GM18868 (cell line): ENCODE data around the gene OTUB1.

ENCODE experiments used
- ATAC-seq: cut with Tn5 transposase; IDR thresholded peaks from one replicate; pipeline ENCODE4 v1.9.1; 2021; ENCODE audit warnings: mild to moderate bottlenecking, moderate library complexity; ENCODE audit not compliant: unreplicated experiment

The OTUB1 gene

DNA sequence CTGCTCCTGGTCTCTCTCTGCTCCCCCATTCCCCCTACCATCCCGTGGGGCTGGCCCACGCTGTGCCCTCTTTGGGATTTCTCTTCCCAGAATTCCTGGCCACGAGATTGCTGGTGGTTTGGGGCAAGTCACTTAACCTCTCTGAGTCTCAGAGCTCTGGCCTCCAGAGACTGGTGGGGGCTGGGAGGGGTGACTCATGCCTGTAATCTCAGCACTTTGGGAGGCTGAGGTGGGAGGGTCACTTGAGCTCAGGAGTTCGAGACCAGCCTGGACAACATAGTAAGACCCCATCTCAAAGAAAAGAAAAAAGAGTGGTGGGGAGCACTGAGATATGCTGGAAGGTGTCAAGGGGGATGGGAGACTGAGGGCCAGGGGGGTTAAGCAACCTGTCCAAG is 18.3 kb downstream of the OTUB1 start:
- no peak for ATAC-seq

DNA sequence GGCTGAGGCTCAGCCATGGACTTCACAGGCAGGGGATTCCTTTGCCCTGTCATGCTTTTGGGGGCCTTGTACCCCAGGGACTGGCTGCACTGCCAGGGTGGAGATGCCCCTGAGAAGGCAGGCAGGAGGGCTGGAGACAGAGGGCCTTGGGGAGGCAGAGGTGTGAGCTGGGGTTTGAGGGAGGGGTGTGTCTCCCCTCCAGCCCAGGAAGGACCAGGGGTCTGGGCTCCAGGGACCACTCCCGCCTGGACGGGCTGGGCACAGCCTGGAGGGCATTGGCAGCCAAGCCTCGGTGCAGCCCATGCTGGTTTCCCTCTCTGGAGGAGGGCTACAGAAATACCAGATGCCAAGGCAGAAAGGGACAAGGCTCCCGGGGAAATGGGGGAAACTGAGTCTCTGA is 19.5 kb downstream of the OTUB1 start:
- no peak for ATAC-seq

DNA sequence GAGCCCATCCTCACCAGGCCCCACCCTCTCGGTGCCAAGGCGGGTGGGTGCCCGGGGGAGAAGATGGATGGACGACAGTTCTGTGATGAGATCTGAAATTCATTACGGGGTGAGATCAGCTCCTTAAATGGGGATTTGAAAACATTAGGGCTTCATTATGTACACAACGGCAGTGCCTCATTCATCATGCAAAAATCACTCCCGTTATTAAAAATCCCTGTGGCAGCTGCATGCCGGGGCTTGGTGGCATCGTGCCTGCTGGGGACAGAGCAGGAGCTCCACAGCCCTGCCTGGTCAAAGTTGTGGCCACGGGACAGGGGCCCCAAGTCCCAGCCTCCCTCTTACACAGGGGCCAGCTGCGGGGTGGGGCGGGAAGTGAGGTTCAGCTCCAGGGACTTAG is 20.2 kb downstream of the OTUB1 start:
- ATAC-seq = no peak

DNA sequence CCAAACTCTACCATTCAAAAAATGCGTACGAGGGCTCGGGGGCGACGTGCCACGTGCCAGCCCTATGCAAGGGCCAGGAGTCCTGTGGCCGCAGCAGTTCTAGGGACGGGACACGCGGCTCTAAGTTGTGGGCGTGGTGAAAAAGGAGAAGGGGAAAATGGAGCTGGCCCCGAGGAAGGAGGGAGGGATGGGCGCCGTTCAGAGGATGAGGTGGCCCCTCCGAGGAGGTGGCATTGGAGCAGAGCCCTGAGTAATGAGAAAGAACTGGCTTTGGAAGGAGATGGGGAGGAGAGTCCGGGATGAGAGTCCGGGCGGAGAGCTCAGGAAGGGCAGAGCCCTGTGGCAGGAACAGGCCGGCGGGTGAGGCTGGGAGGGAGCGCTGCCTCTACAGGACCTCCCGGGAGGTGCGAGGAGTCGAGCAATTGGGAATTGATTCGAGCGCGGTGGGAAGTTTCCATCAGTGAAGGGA is 21.0 kb downstream of the OTUB1 start:
- no peak for ATAC-seq

DNA sequence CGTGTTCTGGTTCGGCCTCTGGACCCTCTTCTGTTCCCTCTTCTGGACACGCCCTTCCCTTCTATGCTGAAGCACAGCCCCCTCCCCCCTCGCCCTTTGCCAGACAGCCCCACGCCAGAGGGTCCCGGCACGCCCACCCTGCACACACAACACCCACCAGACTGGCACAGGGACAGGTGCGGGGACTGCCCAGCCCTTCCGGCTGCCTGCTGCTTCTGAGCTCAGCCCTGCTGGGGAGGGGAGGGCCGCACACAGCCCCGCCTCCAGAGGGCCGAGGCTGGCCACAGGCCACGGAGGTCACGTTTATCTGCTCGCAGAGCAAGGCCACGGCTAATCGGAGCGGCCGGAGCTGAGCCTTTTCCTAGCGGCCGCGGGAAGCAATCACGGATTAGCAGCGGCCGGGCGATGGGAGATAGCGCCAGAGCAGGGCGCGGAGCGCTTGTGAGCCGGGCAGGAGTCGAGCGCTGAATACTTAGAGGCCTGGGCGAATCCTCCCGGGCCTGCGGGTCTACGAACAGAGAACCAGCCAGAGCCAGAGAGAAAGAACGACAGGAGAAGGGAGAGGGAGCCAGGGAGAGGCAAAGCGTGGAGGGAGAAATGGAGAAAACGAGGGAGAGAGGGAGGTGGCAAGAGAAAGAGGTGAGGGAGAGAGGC is 21.5 kb downstream of the OTUB1 start:
- no peak for ATAC-seq

DNA sequence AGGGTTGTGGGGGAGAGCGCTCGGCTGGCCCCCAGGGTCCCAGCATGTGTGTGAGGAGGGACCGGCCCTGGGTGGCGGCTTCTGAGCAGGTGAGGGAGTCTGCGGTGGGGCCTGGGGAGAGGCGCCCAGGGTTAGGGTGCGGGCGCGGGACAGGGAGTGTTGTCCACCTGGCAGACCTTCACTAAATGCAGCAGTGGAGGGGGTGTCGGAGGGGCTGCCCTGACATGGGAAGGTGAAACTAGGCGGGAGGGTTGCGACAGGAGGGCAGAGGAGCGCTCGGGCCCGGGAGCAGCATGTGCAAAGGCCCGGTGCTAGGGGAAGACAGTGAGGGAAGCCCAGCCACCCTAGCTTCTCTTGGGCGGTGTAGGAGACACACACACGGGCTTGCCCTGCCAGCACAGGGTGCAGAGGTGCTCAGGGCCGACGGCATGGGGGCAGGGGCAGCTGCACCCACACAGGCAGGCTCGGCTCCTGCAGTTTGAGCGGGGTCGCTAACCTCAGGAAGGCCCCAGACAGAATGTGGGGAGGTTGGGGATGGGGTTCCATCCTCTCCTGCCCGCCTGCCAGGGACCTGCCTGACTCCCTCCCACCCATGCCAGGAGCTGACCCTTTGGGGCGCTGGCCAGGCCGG is 22.2 kb downstream of the OTUB1 start:
- ATAC-seq = no peak

DNA sequence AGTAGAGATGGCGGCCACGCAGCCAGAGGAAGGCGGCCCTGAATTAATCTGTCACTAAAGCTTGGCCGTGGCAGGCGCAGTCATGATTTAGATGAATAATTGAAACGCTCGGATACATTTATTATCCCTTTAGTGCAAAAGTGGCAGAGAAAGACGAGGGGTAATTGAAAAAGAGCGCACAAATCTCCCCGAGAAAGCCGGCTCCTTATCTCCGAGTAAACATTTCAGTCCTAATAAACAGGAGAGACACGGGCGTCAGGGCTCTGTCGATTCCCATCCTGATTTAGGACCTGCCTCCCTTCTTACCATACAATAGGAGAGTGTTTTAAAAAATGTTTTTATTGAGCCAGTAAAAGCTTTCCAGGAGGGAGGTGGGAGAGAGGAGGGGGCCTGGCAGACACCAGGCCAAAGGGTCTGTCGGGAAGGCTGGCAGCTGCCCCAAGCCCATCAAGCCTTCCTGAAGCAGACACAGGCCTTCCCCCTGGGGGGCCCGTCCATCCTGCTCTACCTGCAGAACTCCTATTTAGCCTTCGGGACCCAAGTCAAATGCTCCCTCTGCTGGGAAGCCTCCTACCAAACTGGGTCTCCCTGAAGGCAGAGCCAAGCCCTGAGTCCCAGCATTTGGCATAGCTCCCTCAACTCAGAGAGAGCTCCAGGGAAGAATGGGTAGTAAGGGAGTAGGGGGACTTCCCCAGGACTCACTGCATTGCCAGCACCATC is 22.8 kb downstream of the OTUB1 start:
- ATAC-seq = no peak

DNA sequence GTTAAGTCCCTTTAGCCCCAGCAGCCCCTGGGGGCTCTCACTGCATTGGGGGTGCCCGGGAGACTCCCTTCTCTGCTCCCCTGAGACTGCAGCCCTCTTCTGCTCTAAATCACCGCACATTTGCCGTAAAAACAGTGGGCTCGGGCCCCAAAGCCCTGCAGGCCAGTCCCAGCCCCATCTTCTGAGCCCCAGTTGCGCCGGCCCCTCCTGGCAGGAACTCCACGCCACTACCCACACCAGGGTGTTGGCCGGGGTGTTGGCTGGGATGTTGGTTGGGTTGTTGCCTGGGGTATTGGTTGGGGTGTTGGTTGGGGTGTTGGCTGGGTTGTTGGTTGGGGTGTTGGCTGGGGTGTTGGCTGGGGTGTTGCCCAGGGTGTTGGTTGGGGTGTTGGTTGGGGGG is 23.5 kb downstream of the OTUB1 start:
- ATAC-seq = no peak

DNA sequence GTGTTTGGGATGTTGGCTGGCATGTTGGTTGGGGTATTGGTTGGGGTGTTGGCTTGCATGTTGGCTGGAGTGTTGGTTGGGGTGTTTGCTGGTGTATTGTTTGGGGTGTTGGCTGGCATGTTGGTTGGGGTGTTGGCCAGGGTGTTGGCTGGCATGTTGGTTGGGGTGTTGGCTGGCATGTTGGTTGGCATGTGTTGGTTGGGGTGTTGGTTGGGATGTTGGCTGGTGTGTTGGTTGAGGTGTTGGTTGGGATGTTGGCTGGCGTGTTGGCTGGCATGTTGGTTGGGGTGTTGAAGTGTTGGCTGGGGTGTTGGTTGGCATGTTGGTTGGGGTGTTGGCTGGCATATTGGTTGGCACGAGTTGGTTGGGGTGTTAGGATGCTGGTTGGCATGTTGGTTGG is 24.5 kb downstream of the OTUB1 start:
- no peak for ATAC-seq

DNA sequence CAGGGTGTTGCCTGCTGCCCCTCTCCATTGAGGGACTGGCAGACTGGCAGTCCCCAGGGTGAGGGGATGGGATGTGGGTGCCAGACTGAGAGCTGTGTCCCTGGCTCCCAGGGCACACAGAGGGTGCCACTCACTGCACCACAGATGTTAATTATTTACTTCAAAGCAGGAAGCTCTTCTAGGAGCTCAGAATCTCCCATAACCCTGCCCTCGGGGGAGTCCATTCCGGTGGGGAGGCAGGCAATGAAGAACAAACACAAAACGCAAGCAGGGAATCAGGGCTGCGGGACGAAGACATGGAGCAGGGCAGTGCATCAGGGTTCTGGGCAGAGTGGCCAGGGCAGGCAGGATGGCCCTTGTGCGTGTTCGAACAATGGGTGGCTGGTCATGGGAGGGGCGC is 25.1 kb downstream of the OTUB1 start:
- no peak for ATAC-seq

DNA sequence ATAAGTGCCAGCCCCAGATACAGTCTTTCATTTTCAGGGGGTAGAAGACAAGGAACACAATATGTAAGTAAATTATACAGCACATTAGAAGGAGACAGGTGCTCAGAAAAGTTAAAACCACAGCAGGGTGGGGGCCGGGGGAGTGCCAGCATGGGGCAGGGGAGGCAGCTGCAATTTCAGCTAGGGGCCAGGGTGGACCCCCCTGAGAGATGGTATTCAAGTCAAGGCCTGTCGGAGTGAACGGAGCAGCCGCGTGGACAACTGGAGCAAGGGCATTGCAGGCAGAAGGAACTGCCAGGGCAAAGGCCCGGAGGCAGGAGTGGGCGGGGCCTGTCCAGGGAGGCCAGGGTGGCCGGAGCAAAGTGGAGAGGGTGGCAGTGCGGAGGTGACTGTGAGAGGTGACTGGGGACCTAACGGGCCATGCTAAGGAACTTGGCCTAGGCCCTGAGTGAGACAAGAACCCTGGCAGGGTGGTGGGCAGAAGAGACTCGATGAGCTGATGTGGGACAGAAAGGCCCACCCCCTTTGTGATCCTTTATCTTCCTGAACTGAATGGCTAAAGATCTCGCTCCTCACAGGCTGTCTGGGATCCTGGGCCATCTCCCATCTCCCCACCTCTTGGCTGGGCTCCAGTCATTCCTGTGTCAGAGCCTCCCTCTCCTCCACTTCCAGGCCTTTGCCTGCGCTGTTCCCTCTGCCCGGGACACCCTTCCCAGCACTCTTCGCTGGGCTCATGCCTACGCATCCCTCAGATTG is 27.1 kb downstream of the OTUB1 start:
- ATAC-seq = no peak

DNA sequence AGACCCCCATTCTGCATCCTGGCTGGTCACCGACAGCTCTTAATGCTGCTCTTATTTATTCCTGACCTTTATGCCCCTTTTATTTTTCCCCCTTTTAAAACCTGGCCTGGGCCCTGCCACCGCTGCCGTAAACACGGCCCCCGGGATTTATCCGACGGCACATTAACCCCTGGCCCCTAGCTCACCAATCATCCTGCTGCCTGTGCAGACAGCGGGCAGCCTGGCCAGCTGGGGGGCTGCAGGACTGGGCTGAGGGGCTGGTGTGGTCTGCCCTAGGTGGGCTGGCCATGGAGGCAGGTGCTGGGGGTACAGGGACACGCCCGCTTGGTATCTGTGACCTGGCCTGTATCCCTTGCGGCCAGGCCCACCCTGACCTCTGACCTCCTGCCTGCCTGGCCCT is 28.1 kb downstream of the OTUB1 start:
- ATAC-seq = no peak

DNA sequence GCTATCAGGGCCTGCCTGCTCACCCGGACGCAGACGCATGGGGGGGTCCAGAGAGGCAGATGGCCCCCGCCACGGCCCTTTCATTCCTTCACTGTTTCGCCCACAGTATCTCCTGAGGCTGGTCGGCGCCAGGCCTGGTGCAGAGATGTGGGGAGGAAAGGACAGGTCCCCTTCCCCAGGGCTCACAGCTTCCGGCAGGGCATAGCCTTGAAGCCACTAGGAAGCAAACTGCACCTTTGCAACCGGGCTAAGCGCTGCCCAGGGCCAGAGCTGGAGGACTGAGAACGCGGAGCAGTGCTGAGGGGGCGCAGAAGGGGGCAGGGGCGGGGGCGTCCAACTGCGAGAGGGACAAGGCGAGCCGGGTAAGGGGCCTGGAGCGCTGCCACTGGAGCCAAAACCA is 29.3 kb downstream of the OTUB1 start:
- ATAC-seq = no peak

DNA sequence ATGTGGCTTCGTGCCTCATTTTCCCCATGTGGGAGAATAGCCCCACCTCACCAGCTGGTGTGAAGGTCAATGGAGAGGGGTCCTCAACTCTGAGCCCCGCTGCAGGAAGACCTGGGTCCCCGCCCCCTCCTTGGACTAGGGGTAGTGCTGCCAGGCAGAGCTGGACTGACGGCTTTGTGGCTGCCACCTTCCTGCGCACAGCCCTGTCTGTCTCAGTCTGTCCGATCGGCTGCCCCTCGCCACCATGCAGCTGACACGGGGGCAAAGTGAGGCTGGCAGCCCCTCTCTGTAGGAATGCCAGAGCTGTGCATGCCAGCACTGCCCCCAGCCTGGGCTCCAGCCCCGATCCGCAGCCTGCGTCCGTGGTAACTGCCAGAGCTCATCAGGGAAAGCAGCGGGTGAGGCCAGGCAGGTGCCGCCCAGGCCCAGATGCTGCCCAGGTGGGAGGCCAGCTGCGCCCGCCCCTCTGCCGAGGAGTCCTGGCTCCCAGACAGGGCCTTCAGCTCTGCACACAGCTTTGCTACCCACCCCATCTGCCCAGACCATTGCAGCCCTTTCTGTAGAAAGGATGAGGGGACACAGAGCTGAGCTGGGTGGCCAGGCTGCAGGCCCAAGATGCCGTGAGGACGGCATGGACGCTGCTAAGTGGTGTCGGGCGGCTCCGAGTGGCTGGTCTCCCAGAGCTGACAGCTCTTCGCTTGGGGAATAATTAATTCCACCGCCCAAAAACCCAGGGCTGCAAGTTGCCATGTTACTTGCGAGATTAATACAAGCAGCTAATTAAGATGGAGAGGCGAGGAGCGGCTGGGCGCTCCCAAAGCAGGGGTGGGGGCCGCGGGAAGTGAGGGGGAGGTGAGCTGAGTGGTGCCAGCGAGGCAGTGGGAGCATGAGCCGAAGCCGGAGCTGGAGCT is 30.0 kb downstream of the OTUB1 start:
- no peak for ATAC-seq

DNA sequence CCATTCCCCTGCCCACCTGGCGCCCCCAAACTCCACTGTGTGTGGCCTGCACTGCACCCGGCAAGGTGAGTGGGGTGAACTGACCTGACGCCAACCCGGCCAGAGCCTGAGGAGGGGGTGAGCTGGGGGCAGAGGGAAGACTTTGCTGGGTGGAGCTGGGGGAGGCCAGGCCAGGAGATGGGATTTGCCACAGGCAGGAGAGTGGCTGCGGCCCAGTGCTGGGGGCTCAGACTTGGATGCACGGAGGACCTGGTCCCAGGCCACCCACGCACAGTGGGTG is 31.6 kb downstream of the OTUB1 start:
- no peak for ATAC-seq

DNA sequence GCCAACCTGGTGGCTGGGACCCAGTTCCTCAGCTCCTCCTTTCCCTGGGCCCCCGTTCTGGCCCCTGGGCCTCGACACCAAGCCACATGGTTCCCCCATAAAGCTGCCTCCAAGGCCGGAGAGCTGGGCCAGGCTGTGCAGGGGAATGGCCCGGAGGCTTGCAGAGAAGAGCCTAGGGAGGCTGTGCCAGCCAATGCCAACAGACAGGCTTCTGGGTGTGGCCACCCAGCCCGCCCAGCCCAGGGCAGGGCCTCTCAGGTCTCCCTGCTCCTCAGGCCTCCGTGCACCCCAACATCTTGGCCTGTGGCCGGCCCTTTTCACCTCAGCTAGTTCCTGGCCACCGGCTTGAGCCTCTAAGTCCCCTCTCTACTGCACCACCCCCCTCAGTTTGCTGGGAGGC is 32.1 kb downstream of the OTUB1 start:
- ATAC-seq = no peak

DNA sequence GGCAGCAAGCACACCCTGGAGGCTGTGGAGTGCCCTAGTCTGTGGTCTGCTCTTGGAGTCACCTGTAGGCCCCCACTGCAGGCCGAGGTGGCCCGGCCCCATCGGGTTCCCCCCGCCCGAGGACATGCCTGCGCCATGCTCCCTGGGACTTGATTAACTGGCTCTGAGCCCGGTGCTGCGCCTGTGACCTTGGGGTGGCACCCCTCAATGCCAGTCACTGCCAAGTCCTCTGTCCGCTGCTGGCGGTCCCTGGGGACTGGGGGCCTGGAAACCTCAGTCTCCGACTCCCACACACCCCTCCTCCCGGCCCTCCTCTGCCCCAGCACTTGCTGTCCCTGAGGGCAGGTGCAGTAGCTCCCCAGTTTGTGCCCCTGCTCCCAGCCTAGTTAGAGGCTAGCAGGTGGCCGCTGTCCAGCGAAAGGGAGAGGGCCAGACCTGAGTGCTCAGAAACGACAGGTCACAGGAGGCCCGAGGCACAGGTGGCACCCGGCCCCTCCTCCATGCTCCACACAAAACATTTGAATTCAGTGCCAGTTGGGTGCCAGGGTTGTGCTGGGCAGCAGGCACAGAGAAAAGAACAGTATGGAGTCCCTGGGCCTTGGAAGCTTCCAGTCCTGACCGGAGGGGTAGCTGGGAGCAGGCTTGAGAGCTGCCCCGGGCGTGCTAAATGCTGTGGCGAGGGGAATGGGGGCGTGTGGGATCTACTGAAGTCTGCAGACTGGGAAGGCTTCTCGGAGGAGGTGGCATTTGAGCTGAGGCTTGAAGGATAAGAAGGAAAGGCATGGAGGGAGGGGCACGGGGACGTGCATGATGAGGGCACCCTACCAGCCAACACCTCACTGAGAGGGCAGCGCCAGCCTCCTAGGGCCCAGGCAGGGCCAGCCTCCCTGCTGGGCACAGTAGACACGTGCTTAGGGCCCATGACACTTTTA is 33.1 kb downstream of the OTUB1 start:
- ATAC-seq = no peak

DNA sequence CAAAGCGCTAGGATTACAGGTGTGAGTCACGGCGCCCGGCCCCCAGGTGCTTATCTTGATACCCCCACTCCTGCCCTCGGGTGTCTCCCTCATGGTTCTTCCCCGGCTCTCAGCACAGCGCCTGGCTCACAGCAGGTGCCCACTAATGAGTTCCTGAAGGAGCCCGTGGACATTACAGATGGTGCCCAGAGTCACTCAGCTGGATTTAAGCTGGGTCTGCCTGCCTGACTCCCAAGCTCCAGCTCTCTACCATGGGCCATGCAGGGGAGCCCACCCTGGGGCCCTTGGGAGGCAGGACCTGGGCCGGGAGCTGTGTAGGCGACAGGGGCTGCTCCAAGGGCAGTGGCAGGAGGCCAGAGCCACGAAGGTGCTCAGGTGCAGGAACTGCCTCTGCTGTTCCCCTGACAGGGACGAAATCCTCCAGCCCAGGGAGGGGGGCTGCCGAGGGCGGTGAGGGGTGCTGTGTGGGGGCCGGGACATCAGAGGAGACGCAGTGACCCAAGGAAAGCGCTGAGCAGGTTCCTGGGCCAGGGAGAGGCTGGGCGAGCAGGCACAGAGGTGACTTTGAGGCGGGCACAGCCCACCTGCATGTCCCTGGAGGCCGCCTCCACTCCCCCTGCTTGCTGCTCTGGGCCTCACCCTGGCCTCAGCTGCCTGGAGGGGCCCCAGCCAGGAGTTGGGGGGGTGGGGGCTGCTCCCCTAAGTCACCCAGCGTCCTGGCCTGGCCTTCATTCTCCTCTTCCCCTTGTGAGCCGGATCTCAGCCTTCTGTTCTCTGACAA is 34.9 kb downstream of the OTUB1 start:
- no peak for ATAC-seq

DNA sequence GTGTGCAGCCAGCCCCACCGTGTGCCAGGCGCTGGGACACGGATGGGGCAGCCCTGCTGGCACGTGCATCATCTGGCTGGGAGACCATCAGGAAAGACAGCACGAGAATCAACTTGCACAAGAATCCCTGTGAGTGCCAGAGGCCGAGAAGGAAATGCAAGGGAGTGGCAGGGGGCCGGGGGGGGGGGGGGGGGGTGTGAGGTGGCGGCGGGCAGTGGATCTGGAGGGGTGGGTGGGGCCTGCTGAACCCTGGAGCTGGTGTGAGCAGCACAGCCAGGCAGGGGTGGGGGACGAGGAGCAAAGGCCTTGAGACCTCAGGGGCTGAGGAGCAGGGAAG is 35.5 kb downstream of the OTUB1 start:
- ATAC-seq = no peak
